HG02571 (cell line): ENCODE measurements around the gene KAT6B.

Source experiments
- ATAC-seq: cut with Tn5 transposase; IDR thresholded peaks from one replicate; pipeline ENCODE4 v1.9.1; 2021; ENCODE audit warnings: mild to moderate bottlenecking, moderate library complexity; ENCODE audit not compliant: unreplicated experiment

KAT6B gene

DNA sequence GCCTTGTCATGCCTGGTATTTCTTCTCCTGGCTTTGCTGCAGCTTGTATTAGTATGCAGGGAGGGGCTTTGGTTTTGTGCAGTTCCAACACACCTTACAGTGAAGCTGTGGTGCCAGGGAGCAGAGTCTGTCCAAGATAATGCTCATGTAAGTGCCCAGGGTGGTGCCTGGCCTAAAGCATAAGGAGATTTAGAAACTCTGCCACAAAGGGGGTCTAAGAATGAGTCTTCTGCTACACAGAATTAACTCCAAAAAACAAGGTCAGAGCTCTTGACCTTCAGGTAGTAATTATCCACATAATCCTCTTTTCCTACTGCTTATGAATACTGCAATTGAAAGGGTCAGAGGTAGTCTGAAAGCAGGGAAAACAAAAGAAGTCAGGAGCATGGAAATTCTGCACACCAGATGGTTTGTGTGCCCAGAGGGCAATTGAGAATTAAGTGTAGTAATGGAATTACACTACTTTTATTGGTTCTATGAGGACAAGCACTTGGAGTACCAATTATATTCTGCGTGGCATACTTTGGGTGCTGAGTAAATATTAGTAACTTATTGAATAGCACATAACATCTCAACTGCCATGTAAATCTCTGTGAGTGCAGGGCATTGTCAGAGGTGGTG lies 121.5 kb downstream of the KAT6B start:
- ATAC-seq, result no peak

DNA sequence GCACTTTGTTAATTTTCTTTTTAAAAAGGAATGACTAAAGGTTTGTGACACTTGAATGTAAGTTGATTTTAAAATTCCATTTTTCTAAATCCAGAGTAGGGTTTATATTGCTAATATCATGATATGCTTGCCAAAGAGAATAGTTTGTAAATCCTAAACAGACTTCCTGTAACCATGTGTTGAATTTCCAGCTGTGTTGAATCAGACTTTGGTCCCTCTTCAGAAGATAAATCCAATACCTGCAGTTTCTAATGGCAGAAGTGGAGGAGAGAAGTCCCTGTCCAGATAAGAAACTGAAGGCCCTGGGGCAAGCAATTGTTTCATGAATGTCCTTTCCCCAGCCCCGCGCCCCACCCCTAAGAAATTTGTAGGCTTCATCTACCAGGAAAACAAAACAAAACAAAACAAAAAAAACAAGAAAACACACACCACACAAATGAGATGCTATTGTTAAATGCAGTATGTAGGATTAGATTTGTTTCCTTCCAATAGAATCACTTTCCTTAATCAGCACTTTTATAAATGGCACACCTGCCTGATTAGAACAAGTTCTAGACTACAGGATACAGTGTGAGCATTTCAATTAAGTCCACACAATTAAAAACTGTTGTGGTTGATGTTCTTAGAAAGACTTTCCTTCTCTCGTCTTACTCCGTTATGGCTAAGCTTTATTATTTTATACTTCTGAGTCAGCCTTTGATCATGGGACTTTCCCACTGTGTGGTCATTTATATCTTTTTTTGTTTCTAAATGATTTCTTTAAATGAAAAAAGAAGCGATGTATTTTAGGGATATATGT lies 122.8 kb downstream of the KAT6B start:
- no peak for ATAC-seq

DNA sequence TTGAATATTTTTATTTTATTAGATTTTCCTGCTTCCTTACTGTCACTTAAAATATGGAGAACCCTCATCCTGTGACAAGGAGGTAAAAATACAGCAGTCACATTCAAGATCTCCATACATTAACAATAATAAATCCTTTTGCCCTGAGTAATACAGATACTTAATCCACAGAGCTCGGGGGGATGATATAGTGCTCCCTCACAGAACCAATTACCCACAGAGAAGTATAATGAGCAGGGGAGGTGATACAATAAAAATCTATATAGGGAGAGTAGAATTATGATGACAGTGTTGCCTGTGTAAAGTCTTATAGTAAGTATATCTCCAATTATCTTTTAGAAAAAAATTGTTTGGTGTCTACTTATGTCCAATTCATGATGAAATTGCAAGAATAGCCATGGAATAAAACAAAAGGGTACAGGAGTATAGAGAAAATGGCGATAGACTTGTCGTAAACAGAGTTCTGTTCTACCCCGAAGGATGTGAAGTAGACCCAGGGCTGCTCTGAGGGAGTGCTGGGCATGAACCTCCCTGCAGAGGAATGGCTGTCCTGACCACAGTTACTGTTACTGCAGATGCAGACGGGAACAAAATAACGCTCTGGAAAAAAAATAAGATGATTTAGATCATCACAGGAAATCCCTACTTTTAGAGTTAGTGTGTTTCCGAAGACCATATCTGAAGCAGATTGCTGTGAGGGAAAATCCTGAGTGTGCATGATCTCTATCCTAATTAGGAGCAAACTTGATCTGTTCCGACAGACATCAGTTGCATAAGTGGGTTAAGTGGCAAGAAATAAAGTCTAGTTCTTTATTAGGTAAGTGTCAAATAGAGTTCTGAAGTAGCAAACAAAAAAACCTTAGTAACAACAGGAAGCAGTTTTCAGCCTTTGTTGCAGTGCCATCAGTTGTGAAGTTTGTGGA lies 123.7 kb downstream of the KAT6B start:
- no peak for ATAC-seq

DNA sequence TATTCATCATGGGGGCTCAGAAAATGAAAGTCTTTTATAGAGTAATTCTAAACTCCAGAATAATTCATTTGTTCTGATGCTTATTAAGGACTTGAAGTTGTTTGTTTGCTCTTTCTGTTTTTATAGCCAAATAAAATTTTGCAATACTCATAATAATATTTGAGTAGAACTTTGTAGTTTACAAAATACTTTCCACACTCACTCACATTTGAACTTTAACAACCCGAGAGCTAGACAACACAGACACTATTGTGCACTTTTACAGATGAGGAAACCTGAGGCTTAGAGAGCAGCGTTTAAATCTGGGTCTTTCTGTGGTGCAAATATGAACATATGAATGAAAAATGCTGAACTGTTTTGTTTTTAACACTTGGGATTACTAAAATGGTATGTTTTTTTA lies 126.8 kb downstream of the KAT6B start:
- no peak for ATAC-seq

DNA sequence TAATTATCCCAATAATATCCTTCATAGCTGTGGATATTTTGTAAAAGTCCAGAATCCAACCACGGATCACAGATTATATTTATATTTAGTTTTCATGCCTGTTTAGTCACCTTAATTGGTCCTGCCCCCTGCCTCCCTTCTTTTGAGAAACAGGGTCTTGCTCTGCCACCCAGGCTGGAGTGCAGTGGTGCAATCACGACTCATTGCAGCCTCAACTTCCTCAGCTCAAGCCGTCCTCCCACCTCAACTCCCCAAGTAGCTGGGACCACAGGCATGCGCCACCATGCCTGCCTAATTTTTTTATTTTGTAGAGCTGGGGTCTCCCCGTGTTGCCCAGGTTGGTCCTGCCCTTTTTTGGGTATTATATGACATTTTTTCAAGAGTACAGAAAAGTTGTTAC lies 129.4 kb downstream of the KAT6B start:
- ATAC-seq, result no peak

DNA sequence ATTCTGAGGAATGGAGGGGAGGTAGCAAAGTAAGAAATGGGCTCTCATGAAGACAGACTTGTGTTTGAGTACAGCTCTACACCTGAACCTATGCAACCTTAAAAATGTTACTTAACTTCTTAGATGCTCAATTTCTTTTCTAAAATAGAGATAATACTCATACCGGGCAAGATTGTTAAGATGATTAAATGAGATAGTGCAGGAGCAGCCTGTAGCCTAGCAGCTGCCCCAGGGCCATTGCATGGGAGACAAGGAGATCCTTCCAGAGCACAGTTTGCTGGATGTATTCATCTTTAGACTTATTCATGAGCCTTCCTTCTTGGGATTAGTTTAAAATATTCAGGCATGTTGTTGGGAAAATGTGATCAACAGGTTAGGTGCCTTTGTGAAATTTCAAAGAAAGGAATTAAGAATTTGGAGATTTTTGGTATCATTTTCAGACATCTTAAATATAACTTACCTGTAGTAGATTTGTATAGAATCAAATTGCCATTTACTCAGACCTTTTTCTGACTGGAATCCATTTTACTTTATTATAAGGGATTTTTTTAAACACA lies 130.2 kb downstream of the KAT6B start:
- no peak for ATAC-seq

DNA sequence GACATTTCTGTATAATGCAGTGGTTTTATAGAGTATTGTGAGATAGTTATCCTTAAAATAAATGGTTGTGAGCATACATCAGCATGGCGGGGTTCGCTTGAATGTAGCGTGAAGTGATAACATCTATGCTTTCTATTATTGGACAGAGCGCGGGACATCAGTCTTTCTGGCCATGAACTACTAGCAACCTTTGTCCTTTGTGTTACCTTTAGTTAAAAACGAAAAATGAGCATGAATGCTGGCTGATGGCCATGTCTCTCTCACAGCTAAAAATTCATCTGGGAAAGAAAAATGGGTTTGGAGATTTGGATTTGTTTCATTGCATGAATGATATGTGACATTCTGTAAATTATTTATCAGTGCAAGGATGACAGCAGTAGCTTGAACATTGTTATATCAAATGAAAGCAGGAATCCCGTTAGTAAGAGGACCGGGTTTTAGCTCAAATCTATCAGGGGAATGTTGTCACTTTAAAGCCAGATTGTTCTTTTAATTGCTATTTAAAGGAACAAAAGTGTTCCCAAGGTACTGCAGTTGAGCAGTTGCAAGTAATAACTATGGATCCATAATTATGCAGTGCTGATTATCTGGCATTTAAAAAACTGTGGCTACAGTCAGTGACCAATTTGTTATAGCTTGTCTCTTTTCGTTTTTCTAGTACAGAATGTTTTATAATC lies 131.0 kb downstream of the KAT6B start:
- no peak for ATAC-seq

DNA sequence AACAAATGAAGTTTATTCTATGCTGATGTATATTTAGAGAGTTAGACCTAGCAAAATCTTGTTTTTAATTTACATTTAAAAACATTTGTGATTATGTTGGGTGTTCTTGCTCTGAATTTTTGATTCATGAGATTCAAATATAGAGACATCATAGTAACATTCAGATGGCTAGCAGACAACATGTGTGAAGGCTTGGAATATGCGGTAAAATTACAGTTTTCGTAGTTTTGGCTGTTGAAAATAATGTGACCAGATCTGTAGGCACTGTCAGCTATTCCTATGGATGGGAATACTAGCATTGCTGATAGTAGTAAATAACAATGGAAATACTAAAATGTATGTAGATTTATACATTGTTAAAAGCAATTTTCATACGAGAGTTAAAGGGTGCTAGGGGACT lies 131.9 kb downstream of the KAT6B start:
- no peak for ATAC-seq

DNA sequence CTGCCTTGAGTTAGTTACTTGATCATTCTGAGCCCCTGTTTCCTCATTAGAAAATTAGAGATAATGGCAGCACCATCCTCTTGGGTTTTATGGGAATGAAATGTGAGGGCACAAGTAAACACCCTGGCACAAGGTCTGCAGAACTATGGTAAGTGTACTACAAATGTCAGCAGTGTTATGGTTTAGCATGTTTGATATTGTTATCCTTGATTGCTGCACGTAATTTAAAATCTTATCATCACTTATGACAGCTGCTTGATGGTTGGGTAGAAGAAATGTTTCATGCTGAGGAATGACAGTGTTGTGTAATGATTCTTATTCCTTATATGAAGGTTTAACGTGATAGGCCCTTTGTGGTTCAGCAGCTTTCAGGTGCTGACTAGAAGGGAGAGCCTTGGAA lies 134.3 kb downstream of the KAT6B start:
- ATAC-seq, result no peak

DNA sequence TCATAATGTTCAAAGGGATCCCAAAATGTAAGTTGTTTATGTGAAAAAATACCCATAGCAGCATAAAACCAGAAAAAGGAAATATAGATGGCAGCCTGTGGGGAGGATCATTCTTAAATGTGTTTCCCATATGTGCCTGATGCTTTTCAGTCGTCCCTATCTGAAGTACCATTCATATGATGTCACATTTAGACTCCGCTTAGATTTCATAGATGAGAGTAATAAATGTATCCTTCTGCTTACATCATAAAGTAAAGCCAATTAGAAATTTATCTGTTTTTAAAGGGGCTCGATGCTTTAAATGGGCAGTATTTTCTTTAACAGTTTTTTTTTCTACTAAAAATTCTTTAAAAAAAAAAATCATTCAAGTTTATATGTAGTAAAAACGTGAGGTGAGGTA lies 136.1 kb downstream of the KAT6B start:
- ATAC-seq, result no peak

DNA sequence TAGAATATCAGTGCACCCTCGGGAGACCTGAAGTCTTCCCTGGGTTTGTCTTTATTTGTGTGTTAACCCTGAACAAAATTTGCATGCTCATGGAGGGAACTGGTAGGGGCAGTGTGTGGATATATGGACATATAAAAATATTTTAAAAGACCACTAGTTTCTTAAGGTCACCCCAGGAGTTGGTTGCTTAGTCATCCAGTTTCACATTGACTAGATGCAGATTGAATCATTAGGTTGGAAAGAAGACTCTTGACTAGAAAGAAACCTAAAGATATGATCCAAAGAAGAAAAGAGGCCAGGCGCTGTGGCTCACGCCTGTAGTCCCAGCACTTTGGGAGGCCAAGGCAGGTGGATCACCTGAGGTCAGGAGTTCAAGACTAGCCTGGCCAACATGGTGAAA lies 137.1 kb downstream of the KAT6B start:
- ATAC-seq, result no peak

DNA sequence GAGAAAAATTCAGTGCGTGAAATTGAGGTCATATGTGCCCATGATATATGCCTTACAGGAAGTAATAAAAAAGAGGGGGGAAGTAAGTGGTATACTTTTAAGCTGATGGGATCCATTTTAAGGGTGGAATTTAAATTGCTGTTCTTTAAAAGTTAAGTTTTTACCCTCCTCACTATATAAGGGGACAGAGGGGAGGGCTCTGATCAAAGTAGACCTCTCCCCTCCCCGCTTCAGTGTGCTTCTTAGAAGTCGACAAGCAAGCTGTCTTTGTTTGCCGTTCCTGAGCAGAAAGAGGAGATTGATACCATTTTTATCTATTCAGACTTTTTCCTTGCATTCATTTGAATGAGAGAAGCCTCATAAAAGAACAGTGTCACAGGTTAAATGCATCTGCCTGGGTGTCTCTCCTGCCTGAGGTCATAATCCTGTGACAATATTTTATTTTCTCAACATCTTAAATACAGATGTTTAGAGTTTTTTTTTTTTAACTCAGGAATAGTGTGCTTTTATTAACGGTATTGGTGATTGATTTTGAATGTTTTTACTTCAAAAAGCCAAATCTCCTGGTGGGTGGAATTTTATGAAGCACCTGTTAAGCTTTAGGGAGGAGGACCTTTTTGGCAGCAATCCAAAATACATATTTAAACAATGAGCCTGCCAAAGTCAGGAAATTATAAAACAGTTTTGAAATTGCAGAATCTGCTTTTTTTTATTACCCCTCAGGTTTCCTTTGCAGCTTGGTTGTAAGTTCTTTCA lies 141.7 kb downstream of the KAT6B start:
- ATAC-seq, result no peak

DNA sequence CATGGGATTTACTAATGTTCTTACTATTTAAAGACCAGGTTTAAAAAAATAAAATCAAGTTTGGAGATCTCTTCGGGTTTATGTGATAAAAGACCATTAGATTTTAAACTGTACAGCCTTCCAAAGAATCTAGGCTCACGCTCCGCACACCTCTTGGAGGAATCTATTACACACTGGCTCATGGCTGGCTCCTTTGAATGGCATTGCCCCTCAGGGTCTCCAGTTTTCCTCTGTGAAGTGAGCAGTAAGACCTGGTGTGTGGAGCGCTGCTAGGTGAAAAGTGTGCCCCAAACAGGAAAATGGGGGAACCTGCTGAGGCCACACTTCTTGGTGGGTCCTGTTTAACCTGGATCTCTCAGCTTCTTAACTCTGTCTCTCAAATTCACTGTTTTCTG lies 142.3 kb downstream of the KAT6B start:
- ATAC-seq, result no peak

DNA sequence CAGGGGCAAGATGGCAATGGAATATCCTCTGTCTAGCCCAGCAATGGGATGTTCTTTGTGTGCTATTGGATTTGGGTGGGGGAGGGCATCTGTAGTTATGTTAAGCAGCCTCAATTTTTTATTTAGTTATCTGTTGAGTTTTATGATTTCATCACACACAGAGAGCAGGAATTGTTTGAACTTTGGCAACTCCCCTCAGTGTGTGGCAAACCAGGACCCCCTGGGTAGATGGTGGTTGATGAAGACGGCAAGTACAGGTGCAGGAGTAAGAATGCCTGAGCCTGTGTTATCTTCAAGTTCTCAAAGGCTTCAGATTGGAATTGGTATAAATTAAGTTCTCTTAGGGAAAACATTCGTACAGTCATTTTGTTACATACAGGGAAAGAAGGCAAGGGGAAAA lies 142.7 kb downstream of the KAT6B start:
- ATAC-seq, result no peak

DNA sequence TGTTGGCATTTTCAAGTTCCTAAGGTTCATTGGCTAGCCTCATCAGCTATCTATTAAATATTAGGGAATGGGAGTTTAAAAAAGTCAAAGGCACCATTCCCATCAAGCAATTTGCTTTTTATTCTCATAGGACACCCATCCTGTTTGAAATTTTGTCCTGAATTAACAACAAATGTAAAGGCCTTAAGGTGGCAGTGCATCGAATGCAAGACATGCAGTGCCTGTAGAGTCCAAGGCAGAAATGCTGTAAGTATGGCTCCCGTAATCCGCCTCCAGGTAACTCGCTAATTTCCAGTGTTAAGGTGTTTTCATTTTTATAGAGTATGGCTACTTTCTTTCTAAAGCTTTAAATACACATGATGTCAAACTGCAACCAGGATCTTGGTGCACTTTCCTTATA lies 143.1 kb downstream of the KAT6B start:
- no peak for ATAC-seq

DNA sequence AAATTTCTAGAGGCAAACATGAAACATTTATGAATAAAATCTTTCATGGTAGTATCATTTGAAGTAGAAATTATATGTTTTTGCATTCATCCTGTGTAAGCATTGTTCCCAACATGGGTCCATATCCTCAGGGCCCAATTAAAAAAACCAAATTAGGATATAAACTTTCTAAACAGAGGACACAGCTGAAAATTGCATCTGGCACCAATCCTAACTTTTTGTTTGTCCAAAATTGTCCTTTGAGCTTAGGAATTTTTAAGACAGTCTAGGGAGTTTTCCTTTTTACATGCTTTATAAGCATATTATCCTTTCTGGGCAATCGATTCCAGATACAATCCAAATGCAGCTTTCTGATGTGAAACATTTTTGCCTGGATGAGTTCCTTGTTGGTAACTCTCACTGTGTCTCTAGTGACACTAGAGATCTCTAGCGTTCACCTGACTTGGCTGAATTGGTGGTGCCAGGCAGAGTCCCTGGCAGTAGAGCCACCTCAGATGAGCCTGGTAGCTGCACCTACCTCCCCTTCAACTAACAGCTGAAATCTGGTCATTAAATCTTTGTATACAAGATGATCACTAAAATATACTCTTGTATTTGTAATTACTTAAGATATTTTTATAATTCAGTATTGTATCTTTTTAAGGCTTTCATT lies 147.5 kb downstream of the KAT6B start:
- ATAC-seq, result no peak

DNA sequence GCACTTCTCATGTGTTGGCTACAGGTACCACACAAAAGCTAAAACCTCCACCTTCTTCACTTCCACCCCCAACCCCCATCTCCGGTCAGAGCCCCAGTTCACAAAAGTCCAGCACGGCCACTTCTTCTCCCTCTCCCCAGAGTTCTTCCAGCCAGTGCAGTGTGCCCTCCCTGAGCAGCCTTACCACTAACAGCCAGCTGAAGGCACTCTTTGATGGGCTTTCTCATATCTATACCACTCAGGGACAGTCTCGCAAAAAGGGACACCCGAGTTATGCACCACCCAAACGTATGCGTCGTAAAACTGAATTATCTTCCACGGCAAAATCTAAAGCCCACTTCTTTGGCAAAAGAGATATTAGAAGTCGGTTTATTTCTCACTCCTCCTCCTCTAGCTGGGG lies 149.4 kb downstream of the KAT6B start:
- no peak for ATAC-seq

DNA sequence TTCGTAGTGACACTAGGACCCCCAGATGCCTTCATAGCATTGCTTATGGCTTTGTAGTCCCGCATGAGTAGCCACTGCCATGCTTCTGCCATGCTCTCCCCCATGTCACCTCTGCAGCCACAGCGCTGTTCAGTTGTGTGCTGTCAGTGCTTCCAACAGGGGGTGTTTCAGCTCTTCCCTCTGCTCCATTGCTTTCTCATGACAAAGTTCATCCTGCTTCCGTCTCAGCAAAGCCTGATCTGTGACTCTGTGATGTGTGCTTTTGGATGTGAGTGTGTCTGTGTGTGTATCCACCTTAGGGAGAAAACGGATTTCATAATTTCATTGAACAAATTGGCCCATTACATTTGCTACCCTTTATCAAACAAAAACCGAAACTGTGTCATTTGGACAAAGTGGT lies 150.2 kb downstream of the KAT6B start:
- ATAC-seq, result no peak

DNA sequence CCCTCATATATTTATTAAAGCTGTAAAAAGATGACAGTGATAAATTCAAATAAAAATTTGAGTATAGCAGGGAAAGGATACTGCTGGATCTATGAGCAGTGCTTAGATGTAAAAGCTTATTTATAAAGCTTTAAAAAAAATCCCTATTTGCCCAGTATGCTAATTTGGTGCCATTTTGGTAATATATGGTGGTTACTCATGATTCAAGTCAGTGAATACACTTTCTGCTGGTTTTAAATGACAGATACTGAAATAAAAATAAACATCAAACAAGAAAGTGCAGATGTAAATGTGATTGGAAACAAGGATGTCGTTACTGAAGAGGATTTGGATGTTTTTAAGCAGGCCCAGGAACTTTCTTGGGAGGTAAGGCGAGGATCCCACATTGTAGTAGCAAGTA lies 150.7 kb downstream of the KAT6B start:
- ATAC-seq, result no peak
